Lung (tissue), 12 donors: Measurements from ENCODE around the gene ZNF280A. TPM values are rescaled to one million over a fixed set of nuclear protein-coding genes. Genes with fewer than 3 reads are reported as not detected.

ENCODE experiments used
- ATAC-seq: fragments of 200-7000 bp; cut with Tn5 transposase; one replicate; pipeline ENCODE4 v1.9.1; 2020; ENCODE audit warnings: moderate number of reproducible peaks; ENCODE audit not compliant: insufficient read depth, low FRiP score
- DNase-seq, 3 donors: peaks; one replicate each; pipeline ENCODE4 v3.0.0-alpha.2; 2013 to 2017
- H3K27ac ChIP-seq, 2 donors: one replicate each; pipeline ENCODE4 v1.5.1; 2013; ENCODE audit warnings: mild to moderate bottlenecking in 2 of 2, moderate library complexity in 2 of 2, control low read depth in 1 of 2, inconsistent platforms in 1 of 2, low read depth in 1 of 2, low read length in 1 of 2
- H3K27me3 ChIP-seq, 3 donors: one replicate each; pipeline ENCODE4 v1.5.1; 2013; ENCODE audit warnings: low read length in 2 of 3; ENCODE audit not compliant: control insufficient read depth in 3 of 3, insufficient read depth in 3 of 3
- H3K36me3 ChIP-seq, 4 donors: one replicate each; pipeline ENCODE4 v1.5.1; 2013; ENCODE audit warnings: low read length in 4 of 4, mild to moderate bottlenecking in 1 of 4, moderate library complexity in 1 of 4; ENCODE audit not compliant: control insufficient read depth in 4 of 4, insufficient read depth in 4 of 4
- H3K4me1 ChIP-seq, 5 donors: one replicate each; pipeline ENCODE4 v1.5.1; 2013; ENCODE audit warnings: low read length in 5 of 5, mild to moderate bottlenecking in 2 of 5, moderate library complexity in 1 of 5; ENCODE audit not compliant: control insufficient read depth in 5 of 5, insufficient read depth in 5 of 5
- H3K4me3 ChIP-seq: one replicate; pipeline ENCODE4 v1.5.1; 2013; ENCODE audit warnings: mild to moderate bottlenecking, control low read depth, moderate library complexity
- H3K9ac ChIP-seq, 2 donors: one replicate each; pipeline ENCODE4 v1.5.1; 2013; ENCODE audit warnings: low read length in 2 of 2, control low read depth in 1 of 2; ENCODE audit not compliant: insufficient read depth in 1 of 2
- H3K9me3 ChIP-seq, 4 donors: one replicate each; pipeline ENCODE4 v1.5.1; 2013; ENCODE audit warnings: low read length in 3 of 4, mild to moderate bottlenecking in 1 of 4, moderate library complexity in 1 of 4; ENCODE audit not compliant: control insufficient read depth in 4 of 4, insufficient read depth in 3 of 4
- CTCF ChIP-seq: IDR thresholded peaks from 2 replicates; pipeline ENCODE4 v1.5.1; 2012; ENCODE audit warnings: mild to moderate bottlenecking; ENCODE audit errors: control extremely low read depth, extremely low read depth
- WGBS, 2 donors: extraction: QIAGEN DNeasy Blood & Tissue Kit; methylation state at CpG; one replicate each; pipeline ENCODE4 v1.1.7; 2013; 5-methylcytosine and 5-hydroxymethylcytosine counted together
- polyA plus RNA-seq, 2 donors: library from polyadenylated mRNA; stranded (reverse); fragments of 200-250 nt; gene quantifications; one replicate each; pipeline ENCODE4 v1.2.1, GENCODE V29; 2013
- total RNA-seq, 2 donors: library from RNA; depleted of rRNA in 1 of 2; stranded (reverse); fragments of >200 nt in 1 of 2; gene quantifications; one replicate each; pipeline ENCODE4 v1.2.1, GENCODE V29; 2014 to 2021
- donor health status: control.
- donor health status: control.
- donor health status: Bipolar disorder and iron deficiency.
- donor health status: healthy.
- donor health status: DM: yes; HTN: yes; CAD: no.

ZNF280A gene
- total and polyA plus RNA-seq, 4 donors: not detected

GRCh38 chr22:22558972-22559603, 39.0 kb upstream of the ZNF280A start, which contains the start of gene PRAME:
Gene PRAME (minus strand): TSS chr22:22559265. CDS start chr22:22556832, 2,433 bp downstream.
- TF ChIP-seq CTCF: peak; percentile 12
- WGBS, 2 donors: 55 to 60% methylated on average over 32 of the region's 32 CpGs
- Histone ChIP-seq H3K27ac (no peak within 1 kb of the TSS), H3K36me3 (no peaks in the 10 kb centered on the region), H3K27me3 (no peaks in the 10 kb centered on the region), H3K9me3 (no peaks in the 10 kb centered on the region), H3K4me1 (no peaks in the 10 kb centered on the region), H3K9ac (no peak within 1 kb of the TSS), H3K4me3 (no peak within 1 kb of the TSS)
- ATAC-seq: peak; percentile 41
- DNase-seq: peak; percentile 11 to 61 (median 29)

- H3K36me3 ChIP-seq: no peaks in the 10 kb centered on the region
- no peak overlapping the region for H3K27ac ChIP-seq
- WGBS, 2 donors: 83 to 84% methylated on average over 24 to 25 of the region's 25 CpGs
- ATAC-seq (no peak), DNase-seq (no peak)
- no peak for TF ChIP-seq CTCF
- no peaks in the 10 kb centered on the region for H3K9me3 ChIP-seq
- H3K27me3 ChIP-seq: no peaks in the 10 kb centered on the region
- no peaks in the 10 kb centered on the region for H3K4me1 ChIP-seq
- H3K4me3 ChIP-seq: no peak overlapping the region
- no peak overlapping the region for H3K9ac ChIP-seq
These were observed 38.3 kb upstream of the ZNF280A start for GRCh38 chr22:22558071-22558971.

- no peaks in the 10 kb centered on the region for H3K4me1 ChIP-seq
- H3K27ac ChIP-seq: no peak overlapping the region
- no peaks in the 10 kb centered on the region for H3K36me3 ChIP-seq
- no peak for TF ChIP-seq CTCF
- H3K4me3 ChIP-seq: no peak overlapping the region
- DNase-seq (no peak), ATAC-seq (no peak)
- 92% methylated on average over 38 of the region's 38 CpGs for whole genome bisulfite sequencing, 2 donors
- H3K9me3 ChIP-seq: no peaks in the 10 kb centered on the region
- no peaks in the 10 kb centered on the region for H3K27me3 ChIP-seq
- H3K9ac ChIP-seq: no peak overlapping the region
These were observed 37.2 kb upstream of the ZNF280A start for GRCh38 chr22:22556995-22557925.
